ENCODE measurements around the gene CFAP20DC. TPM values are rescaled to one million over a fixed set of nuclear protein-coding genes. Genes with fewer than 3 reads are reported as not detected.

CFAP20DC gene
- total RNA-seq, 3 donors from 2014 or later (not counting 1 experiment from before 2014, with no cell fraction given) = 0.09 to 0.20 (median 0.18) TPM

DNA sequence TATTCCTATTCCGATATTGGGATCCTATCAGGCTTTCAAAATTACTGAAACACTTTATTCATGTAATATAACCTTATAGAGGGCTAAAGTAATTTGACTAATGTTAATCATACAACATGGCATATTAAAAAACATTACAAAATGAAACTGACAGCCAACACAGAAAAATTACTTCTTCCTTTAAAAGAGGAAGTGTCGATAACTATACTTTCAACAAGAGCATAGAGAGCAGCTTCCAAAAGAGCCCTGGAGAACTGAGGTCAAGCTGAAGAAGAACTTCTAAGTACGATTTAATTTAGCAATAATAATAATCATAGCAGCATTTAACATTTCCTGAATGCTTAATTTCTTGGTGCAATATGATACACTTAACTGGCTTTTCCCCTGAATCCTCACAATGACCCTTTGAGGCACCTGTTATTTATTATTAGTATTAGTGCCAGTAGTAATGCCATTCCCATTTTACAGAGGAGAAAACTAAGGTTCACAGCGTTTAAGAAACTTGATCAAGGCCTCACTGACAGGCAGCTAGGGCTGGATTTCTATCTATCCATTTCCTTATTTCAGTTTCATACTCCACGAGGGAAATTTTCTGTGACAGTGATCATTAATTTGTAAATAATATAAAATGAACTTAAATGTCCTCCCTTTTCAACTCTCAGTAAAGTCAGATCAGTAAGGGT lies 181.6 kb downstream of the CFAP20DC start:
- Mint-ChIP-seq H3K4me1 (no peaks in the 10 kb centered on the region), H3K27ac (no peak overlapping the region), H3K36me3 (no peaks in the 10 kb centered on the region), H3K9me3 (no peaks in the 10 kb centered on the region), H3K27me3 (ENCODE audit: low read depth in 2 of 2) (no peaks in the 10 kb centered on the region), H3K4me3 (no peak overlapping the region)
- no peak overlapping the region for H3K27ac ChIP-seq (ENCODE audit: low read length)
- no peak overlapping the region for H3K4me3 ChIP-seq (ENCODE audit: low read length)
- 29% methylated on average over 1 of the region's 5 CpGs for WGBS (ENCODE audit: insufficient coverage)
- no peak for DNase-seq
- H3K9me3 ChIP-seq (ENCODE audit: control insufficient read depth, insufficient read depth, low read length) = no peaks in the 10 kb centered on the region
- no peak for ATAC-seq
- no peaks in the 10 kb centered on the region for H3K27me3 ChIP-seq (ENCODE audit: control insufficient read depth, insufficient read depth, low read length)
- intact Hi-C loops (cut with micrococcal nuclease) = no loop called here
- no peaks in the 10 kb centered on the region for H3K36me3 ChIP-seq (ENCODE audit: control insufficient read depth, insufficient read depth, low read length)
- H3K4me1 ChIP-seq (ENCODE audit: control insufficient read depth, insufficient read depth, low read length) = no peaks in the 10 kb centered on the region
- TF ChIP-seq, protein P1, sequence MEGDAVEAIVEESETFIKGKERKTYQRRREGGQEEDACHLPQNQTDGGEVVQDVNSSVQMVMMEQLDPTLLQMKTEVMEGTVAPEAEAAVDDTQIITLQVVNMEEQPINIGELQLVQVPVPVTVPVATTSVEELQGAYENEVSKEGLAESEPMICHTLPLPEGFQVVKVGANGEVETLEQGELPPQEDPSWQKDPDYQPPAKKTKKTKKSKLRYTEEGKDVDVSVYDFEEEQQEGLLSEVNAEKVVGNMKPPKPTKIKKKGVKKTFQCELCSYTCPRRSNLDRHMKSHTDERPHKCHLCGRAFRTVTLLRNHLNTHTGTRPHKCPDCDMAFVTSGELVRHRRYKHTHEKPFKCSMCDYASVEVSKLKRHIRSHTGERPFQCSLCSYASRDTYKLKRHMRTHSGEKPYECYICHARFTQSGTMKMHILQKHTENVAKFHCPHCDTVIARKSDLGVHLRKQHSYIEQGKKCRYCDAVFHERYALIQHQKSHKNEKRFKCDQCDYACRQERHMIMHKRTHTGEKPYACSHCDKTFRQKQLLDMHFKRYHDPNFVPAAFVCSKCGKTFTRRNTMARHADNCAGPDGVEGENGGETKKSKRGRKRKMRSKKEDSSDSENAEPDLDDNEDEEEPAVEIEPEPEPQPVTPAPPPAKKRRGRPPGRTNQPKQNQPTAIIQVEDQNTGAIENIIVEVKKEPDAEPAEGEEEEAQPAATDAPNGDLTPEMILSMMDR (IDR thresholded peaks at IDR 0.05) = no peak

DNA sequence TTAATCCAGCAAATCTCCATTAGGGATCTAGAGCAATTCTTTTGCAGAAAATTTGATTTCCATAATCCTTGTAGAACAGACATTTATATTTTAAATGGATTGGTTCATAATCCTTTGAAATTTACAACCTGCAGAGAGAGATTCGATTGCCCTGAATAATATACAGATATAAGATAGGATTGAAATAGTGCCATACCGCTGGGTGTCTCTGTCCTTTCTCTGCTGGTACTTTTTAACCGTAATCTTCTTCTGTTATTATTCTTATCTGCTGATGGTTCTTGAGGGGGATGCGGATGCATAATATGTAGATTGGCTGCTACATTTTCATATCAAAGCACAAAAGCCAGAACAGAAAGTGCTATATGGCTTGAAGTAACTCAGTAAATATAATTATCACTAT lies 182.2 kb downstream of the CFAP20DC start:
- H3K9me3 Mint-ChIP-seq = no peaks in the 10 kb centered on the region
- no peaks in the 10 kb centered on the region for H3K4me1 Mint-ChIP-seq
- Histone ChIP-seq H3K4me3 (ENCODE audit: low read length) (no peak overlapping the region), H3K27me3 (ENCODE audit: control insufficient read depth, insufficient read depth, low read length) (no peaks in the 10 kb centered on the region), H3K4me1 (ENCODE audit: control insufficient read depth, insufficient read depth, low read length) (no peaks in the 10 kb centered on the region), H3K9me3 (ENCODE audit: control insufficient read depth, insufficient read depth, low read length) (no peaks in the 10 kb centered on the region), H3K27ac (ENCODE audit: low read length) (no peak overlapping the region), H3K36me3 (ENCODE audit: control insufficient read depth, insufficient read depth, low read length) (no peaks in the 10 kb centered on the region)
- DNase-seq = no peak
- TF ChIP-seq, protein P1 (IDR thresholded peaks at IDR 0.05) = no peak
- no peak for ATAC-seq
- 80% methylated on average over 1 of the region's 4 CpGs for WGBS (ENCODE audit: insufficient coverage)
- H3K27ac Mint-ChIP-seq = no peak overlapping the region
- no peak overlapping the region for H3K4me3 Mint-ChIP-seq
- no peaks in the 10 kb centered on the region for H3K36me3 Mint-ChIP-seq
- intact Hi-C loops (cut with micrococcal nuclease) = no loop called here
- no peaks in the 10 kb centered on the region for H3K27me3 Mint-ChIP-seq (ENCODE audit: low read depth in 2 of 2)

- Histone ChIP-seq H3K4me1 (ENCODE audit: control insufficient read depth, insufficient read depth, low read length) (no peaks in the 10 kb centered on the region), H3K27me3 (ENCODE audit: control insufficient read depth, insufficient read depth, low read length) (no peaks in the 10 kb centered on the region), H3K36me3 (ENCODE audit: control insufficient read depth, insufficient read depth, low read length) (no peaks in the 10 kb centered on the region), H3K4me3 (ENCODE audit: low read length) (no peak overlapping the region), H3K9me3 (ENCODE audit: control insufficient read depth, insufficient read depth, low read length) (no peaks in the 10 kb centered on the region), H3K27ac (ENCODE audit: low read length) (no peak overlapping the region)
- 67% methylated on average over 1 of the region's 2 CpGs for WGBS (ENCODE audit: insufficient coverage)
- intact Hi-C loops (cut with micrococcal nuclease) = no loop called here
- Mint-ChIP-seq H3K36me3 (no peaks in the 10 kb centered on the region), H3K4me3 (no peak overlapping the region), H3K4me1 (no peaks in the 10 kb centered on the region), H3K27me3 (ENCODE audit: low read depth in 2 of 2) (peaks cover 0 to 2% of the 10 kb centered on the region in 2 donors), H3K27ac (no peak overlapping the region), H3K9me3 (no peaks in the 10 kb centered on the region)
- ATAC-seq (no peak), DNase-seq (no peak)
- TF ChIP-seq, protein P1 (IDR thresholded peaks at IDR 0.05) = no peak
Measured at GRCh38 chr3:58866079-58866478, 183.7 kb downstream of the CFAP20DC start.

GRCh38 chr3:58864480-58864879 lies 185.3 kb downstream of the CFAP20DC start:
- ATAC-seq = no peak
- Mint-ChIP-seq H3K4me1 (no peaks in the 10 kb centered on the region), H3K9me3 (no peaks in the 10 kb centered on the region)

More at GRCh38 chr3:58864480-58864879, 185.3 kb downstream of the CFAP20DC start:
- Mint-ChIP-seq H3K4me3 (no peak overlapping the region), H3K27me3 (ENCODE audit: low read depth in 2 of 2) (peaks cover 0 to 2% of the 10 kb centered on the region in 2 donors), H3K27ac (no peak overlapping the region), H3K36me3 (no peaks in the 10 kb centered on the region)
- Histone ChIP-seq H3K4me1 (ENCODE audit: control insufficient read depth, insufficient read depth, low read length) (no peaks in the 10 kb centered on the region), H3K9me3 (ENCODE audit: control insufficient read depth, insufficient read depth, low read length) (no peaks in the 10 kb centered on the region), H3K27ac (ENCODE audit: low read length) (no peak overlapping the region), H3K36me3 (ENCODE audit: control insufficient read depth, insufficient read depth, low read length) (no peaks in the 10 kb centered on the region), H3K27me3 (ENCODE audit: control insufficient read depth, insufficient read depth, low read length) (no peaks in the 10 kb centered on the region), H3K4me3 (ENCODE audit: low read length) (no peak overlapping the region)
- no peak for DNase-seq
- intact Hi-C loops (cut with micrococcal nuclease) = no loop called here
- TF ChIP-seq, protein P1 (IDR thresholded peaks at IDR 0.05) = no peak
